ENCODE data around the gene LGALS8. TPM values are rescaled to one million over a fixed set of nuclear protein-coding genes. Genes with fewer than 3 reads are reported as not detected.

Gene LGALS8
- total RNA-seq, 1 donor from 2014 or later, result 42.4 TPM

DNA sequence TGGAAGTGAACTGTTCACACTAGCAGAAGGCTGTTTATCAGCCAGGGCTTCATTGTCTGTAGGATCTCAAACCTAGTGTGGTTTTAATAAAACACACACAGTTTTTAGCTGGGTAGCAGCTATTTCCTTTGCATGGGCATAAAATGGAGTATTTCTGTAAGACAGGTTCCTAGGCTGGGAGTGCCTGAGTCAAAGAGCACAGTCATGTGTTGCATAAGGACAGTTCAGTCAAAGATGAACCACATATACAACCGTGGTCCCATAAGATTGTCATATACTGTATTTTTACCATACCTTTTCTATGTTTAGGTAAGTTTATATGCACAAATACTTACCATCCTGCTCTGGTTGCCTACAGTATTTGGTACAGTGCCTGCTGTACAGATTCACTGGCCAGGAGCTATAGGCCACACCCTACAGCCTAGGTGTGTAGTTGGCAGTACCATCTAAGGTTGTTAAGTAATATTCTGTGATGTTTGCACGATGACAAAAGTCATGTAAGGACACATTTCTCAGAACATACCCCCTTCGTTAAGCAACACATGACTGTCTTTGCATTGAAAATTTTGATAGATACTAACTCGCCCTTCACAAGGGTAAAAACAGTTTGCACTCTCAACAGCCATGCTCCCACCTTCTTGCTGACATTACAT, 17.2 kb downstream of the LGALS8 start:
- no peaks in the 10 kb centered on the region for H3K27me3 Mint-ChIP-seq
- no peak for TF ChIP-seq CTCF (conservative IDR thresholded peaks at IDR 0.05)
- no peaks in the 10 kb centered on the region for H3K9me3 Mint-ChIP-seq
- H3K4me3 Mint-ChIP-seq, result no peak overlapping the region
- no peak overlapping the region for H3K27ac Mint-ChIP-seq
- no peak for DNase-seq (ENCODE audit: extremely low spot score, unreplicated experiment)
- peaks cover 5% of the 10 kb centered on the region for H3K4me1 Mint-ChIP-seq (ENCODE audit: unreplicated experiment)
- H3K36me3 Mint-ChIP-seq, result peaks cover 35% of the 10 kb centered on the region

GRCh38 chr1:236541710-236542109, 17.9 kb downstream of the LGALS8 start:
- H3K27me3 Mint-ChIP-seq, result no peaks in the 10 kb centered on the region
- peak overlapping the region; percentile 12 for H3K27ac Mint-ChIP-seq
- DNase-seq (ENCODE audit: extremely low spot score, unreplicated experiment), result no peak
- no peak for TF ChIP-seq CTCF (conservative IDR thresholded peaks at IDR 0.05)
- peaks cover 39% of the 10 kb centered on the region for H3K36me3 Mint-ChIP-seq
- H3K4me1 Mint-ChIP-seq (ENCODE audit: unreplicated experiment), result no peaks in the 10 kb centered on the region
- H3K4me3 Mint-ChIP-seq, result no peak overlapping the region
- H3K9me3 Mint-ChIP-seq, result no peaks in the 10 kb centered on the region

DNA sequence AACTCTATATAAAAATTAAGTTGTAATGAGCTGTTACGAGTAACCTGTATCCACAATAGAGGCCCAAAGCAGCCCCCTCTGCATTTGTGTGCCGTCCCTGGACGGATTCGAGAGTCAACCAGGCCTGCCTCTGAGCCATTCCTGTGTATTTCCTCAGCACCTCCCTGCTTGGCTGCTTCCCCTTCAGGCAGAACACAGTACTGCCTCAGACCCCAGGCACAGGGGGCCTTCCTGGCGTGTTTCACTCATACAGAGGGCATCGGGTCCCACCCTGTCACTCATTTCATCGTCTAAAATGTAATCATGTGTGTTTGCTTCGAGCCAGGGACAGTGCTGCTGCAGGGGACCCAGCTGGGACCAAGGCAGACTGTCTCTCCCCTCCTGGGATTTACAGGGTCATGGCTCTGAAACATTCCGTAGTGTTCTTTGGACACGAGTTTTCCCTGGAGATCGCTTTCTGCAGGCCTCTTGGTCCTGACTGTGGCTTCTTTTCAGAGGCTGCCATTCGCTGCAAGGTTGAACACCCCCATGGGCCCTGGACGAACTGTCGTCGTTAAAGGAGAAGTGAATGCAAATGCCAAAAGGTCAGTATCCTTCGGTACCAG, 19.4 kb downstream of the LGALS8 start:
- Mint-ChIP-seq H3K4me1 (ENCODE audit: unreplicated experiment) (no peaks in the 10 kb centered on the region), H3K27me3 (no peaks in the 10 kb centered on the region), H3K4me3 (no peak overlapping the region), H3K36me3 (peaks cover 34% of the 10 kb centered on the region), H3K27ac (no peak overlapping the region), H3K9me3 (no peaks in the 10 kb centered on the region)
- peak; percentile 50 for TF ChIP-seq CTCF (conservative IDR thresholded peaks at IDR 0.05)
- DNase-seq (ENCODE audit: extremely low spot score, unreplicated experiment), result no peak

- Mint-ChIP-seq H3K36me3 (peaks cover 36% of the 10 kb centered on the region), H3K4me3 (no peak overlapping the region)
Observed at GRCh38 chr1:236545621-236546169, 21.9 kb downstream of the LGALS8 start.

DNA sequence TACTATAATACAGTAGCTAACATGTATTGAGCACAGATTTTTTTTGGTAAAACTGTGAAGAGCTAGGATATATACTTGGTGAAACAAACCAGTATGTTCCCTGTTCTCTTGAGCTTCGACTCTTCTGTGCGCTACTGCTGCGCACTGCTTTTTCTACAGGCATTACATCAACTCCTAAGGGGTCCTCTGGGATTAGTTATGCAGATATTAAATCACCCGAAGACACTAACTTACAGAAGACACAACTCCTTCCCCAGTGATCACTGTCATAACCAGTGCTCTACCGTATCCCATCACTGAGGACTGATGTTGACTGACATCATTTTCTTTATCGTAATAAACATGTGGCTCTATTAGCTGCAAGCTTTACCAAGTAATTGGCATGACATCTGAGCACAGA, 24.7 kb downstream of the LGALS8 start:
- Mint-ChIP-seq H3K4me3 (no peak overlapping the region), H3K27ac (no peak overlapping the region), H3K36me3 (peaks cover 39% of the 10 kb centered on the region), H3K4me1 (ENCODE audit: unreplicated experiment) (no peaks in the 10 kb centered on the region), H3K9me3 (no peaks in the 10 kb centered on the region), H3K27me3 (no peaks in the 10 kb centered on the region)
- no peak for TF ChIP-seq CTCF (conservative IDR thresholded peaks at IDR 0.05)
- no peak for DNase-seq (ENCODE audit: extremely low spot score, unreplicated experiment)

More at GRCh38 chr1:236545621-236546169, 21.9 kb downstream of the LGALS8 start:
- no peak overlapping the region for H3K27ac Mint-ChIP-seq
- DNase-seq (ENCODE audit: extremely low spot score, unreplicated experiment), result no peak
- TF ChIP-seq CTCF (conservative IDR thresholded peaks at IDR 0.05), result no peak
- H3K27me3 Mint-ChIP-seq, result no peaks in the 10 kb centered on the region
- H3K9me3 Mint-ChIP-seq, result no peaks in the 10 kb centered on the region
- H3K4me1 Mint-ChIP-seq (ENCODE audit: unreplicated experiment), result no peaks in the 10 kb centered on the region
